Ovary (tissue), 3 donors: ENCODE results near the gene NUCB2.

Experiments used
- EP300 ChIP-seq: sonication (generic); formaldehyde crosslinking; IDR thresholded peaks from one replicate; pipeline ENCODE4 v1.6.1; 2017; ENCODE audit warnings: antibody characterized with exemption
- POLR2A ChIP-seq: fragments of 450-650 bp; IDR thresholded peaks from one replicate; pipeline ENCODE4 v1.6.1; 2017; ENCODE audit warnings: antibody characterized with exemption, mild to moderate bottlenecking, moderate library complexity
- TF ChIP-seq, protein P1 (sequence below), 3 donors: fragments of 450-650 bp in 2 of 3; fragments of 200-600 bp in 1 of 3; IDR thresholded peaks; one replicate each; pipeline versions ENCODE4 v1.5.1 to v1.8.0; 2016 to 2022; ENCODE audit warnings: antibody characterized with exemption in 3 of 3, mild to moderate bottlenecking in 1 of 3
- donor health status: DM: no; HTN: no; CAD: no.

DNA sequence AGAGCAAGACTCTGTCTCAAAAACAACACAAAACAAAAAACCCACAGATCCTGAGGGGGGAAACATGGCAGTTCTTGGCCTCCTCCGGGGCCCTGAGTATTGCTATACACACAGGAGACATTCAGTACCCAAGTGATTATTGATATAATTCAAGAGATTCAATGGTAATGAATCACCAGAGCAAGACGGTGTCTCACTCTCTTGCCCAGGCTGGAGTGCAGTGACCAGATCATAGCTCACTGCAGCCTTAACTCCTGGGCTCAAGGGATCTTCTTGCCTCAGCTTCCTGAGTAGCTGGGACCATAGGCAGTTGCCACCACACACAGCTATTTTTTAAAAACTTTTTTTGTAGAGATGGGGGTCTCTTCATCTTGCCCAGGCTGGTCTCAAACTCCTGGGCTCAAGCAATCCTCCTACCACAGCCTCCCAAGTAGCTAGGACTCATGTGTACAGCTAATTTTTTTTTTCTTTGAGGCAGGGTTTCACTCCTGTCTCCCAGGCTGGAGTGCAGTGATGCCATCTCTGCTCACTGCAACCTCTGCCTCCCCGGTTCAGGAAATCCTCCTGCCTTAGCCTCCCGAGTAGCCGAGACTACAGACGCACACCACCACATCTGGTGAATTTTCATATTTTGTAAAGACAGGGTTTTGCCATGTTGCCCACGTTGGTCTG is 46.9 kb upstream of the NUCB2 start:
- TF ChIP-seq, protein P1, sequence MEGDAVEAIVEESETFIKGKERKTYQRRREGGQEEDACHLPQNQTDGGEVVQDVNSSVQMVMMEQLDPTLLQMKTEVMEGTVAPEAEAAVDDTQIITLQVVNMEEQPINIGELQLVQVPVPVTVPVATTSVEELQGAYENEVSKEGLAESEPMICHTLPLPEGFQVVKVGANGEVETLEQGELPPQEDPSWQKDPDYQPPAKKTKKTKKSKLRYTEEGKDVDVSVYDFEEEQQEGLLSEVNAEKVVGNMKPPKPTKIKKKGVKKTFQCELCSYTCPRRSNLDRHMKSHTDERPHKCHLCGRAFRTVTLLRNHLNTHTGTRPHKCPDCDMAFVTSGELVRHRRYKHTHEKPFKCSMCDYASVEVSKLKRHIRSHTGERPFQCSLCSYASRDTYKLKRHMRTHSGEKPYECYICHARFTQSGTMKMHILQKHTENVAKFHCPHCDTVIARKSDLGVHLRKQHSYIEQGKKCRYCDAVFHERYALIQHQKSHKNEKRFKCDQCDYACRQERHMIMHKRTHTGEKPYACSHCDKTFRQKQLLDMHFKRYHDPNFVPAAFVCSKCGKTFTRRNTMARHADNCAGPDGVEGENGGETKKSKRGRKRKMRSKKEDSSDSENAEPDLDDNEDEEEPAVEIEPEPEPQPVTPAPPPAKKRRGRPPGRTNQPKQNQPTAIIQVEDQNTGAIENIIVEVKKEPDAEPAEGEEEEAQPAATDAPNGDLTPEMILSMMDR (IDR thresholded peaks at IDR 0.05): no peak
- no peak for TF ChIP-seq POLR2A
- no peak for TF ChIP-seq EP300
